HG02588 (cell line): ENCODE results near the gene SLC25A2.
"Not testable (repeated sequence)": the region's sequence is repeated elsewhere in the genome, so short reads cannot be mapped to it uniquely, and the experiment has no call there.

Source experiments
- ATAC-seq: cut with Tn5 transposase; IDR thresholded peaks from one replicate; pipeline ENCODE4 v1.9.1; 2021; ENCODE audit warnings: mild to moderate bottlenecking, moderate library complexity; ENCODE audit not compliant: unreplicated experiment

The SLC25A2 gene

DNA sequence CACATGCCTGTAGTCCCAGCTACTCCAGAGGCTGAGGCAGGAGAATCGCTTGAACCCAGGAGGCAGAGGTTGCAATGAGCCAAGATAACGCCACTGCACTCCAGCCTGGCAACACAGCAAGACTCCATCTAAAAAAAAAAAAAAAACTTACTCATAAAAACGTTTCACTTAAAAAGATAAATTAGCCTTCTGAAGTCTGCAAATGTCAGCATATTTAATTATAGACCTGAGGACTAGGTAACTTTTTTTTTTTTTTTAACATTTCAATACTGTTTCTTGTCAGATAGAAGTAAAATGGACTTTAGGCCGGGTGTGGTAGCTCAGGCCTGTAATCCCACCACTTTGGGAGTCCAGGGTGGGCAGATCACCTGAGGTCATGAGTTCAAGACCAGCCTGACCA, 13.1 kb upstream of the SLC25A2 start:
- not testable (repeated sequence) for ATAC-seq

DNA sequence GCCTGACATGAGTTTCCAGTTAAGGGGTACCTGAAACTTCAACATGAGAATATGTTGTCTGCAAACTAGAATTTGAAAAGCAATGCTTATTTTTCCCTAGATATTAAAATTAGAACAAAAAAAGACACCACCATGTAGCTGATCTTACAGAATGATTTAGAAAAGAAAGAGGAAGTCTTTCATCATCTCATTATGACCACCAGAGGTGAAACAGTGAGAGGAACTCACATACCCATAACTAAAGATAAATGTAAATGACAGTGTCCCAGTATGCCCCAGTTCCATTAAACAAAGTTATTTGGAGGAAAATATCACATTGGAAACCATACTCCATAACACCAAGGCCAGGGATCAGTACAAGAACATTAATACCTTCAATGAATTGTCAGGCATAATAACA, 9.9 kb upstream of the SLC25A2 start:
- ATAC-seq, result no peak

DNA sequence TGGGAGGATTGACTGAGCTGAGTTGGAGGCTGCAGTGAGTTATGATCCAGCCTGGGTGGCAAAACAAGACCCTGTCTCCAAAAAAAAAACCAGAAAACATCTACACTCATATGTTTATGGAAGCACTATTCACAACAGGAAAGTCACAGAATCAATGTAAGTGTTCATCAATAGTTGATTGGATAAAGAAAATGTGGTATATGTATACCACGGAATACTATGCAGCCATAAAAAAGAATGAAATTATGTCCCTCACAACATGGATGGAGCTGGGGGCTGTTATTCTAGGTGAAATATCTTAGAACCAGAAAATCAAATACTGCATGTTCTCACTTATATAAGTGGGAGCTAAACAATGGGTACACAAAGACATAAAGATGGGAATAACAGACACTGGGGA, 2.8 kb upstream of the SLC25A2 start:
- ATAC-seq, result no peak

DNA sequence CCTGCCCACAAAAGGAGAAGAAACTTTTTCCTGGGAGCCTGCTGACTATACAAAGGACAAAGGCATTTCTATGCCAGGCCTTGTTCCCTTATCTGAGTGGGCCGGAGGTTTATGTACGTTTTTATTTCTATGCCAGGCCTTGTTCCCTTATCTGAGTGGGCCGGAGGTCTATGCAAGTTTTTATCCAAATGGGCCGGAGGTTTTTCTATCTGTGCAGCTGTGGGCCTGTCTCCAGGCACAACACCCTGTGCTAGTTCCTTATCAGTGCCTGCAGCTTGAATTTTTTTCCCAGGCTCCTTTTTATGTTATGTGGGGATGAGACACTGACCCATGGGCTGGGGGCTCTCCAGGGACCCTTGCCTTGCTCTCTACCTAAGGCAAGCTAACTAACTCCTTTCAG, 5.5 kb downstream of the SLC25A2 start:
- ATAC-seq, result no peak

DNA sequence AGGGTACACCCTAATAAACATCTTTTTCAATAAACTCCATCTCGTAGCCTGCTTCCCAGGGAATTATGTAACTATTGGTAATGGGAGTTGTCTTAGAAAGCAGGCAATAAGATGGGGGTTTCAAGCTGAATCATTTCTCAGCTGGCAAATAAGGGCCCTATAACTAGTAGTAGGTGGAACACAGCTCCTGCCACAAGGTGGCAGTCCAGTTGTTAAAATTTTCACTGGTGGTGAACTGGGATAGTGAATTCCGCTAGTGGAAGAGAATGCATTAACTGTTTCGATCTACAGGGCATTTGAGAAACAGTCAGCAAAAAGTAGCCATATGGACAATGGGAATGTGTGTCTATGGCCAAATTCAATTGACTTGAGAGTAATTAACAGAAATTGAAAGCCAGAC, 30.9 kb downstream of the SLC25A2 start:
- ATAC-seq, result no peak

DNA sequence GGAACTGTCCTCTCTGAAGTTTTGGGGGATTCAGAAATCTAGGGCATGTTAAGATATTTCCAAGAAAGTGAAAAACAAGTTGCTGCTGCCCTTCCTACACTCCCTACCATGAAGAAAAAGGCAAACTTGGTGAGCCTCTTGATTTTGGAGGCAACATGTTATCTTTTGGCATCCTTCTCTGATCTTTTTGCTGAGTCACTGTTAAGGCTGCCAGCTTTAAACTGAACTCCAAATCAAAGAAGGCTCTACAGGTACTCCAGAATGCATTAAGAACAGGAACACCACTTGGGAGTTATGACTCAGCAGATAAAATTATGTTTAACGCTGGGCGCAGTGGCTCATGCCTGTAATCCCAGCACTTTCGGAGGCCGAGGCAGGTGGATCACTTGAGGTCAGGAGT, 34.7 kb downstream of the SLC25A2 start:
- ATAC-seq, result no peak

DNA sequence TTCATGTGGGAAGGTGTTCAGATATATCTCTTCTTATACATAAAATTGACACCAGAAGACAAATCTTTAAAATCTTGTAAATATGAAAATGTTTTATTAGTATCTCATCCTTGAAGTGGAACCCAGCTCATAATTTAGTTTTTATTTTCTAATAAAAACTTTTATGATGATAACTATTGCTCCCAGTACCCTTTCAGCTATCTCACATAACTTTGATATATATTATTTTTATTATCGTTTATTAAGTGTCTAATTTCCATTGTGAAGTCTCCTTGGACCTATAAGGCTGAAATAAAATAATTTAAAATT, 42.7 kb downstream of the SLC25A2 start:
- no peak for ATAC-seq

DNA sequence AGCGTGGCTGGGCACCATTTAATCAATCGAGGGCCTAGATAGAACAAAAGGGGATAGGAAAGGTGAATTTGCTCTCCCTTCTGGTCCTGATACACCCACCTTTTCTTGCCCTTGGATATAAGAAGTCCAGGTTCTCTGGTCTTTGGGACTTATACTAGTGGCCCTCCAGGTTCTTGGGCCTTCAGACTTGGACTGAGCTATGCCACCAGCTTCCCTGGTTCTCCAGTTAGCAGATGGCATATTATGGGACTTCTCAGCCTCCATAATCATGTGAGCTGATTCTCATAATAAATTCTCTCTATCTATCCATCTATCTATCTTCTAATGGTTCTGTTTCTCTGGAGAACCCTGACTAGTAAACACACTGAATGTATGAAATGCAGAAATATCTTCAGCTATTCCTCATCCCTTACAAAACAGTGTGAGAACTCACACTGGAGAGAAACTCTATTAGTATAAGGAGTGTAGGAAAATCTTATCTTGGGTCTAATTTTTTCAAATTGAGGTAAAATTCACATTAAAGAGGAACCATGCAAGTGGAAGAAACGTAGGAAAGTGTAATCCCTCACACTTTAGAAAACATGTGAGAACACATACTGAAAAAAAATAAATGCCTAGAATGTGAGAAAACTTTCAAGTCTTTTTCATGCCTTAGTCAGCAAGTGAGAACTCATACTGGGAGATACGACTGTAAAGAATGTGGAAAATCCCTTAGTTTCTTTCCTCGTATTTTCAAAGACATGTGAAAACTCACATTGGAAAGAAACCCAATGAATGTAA, 43.2 kb downstream of the SLC25A2 start:
- no peak for ATAC-seq

DNA sequence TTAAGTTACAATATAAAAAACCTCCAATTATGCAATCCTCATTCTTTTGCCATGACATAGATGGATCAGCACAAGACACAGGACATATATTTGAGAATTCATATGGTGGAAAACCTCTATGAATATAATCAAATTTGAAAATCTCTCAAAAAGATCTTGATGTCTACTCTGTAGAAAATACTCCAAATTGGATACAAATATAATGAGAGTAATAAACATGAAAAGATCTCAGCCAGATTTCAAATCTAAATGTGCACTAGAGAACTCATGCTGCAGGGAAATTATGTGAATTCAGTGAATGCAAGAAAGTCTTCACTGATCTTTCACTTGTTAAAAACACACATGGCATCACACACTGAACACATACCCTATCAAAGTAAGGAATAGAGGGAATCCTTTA, 44.9 kb downstream of the SLC25A2 start:
- no peak for ATAC-seq

DNA sequence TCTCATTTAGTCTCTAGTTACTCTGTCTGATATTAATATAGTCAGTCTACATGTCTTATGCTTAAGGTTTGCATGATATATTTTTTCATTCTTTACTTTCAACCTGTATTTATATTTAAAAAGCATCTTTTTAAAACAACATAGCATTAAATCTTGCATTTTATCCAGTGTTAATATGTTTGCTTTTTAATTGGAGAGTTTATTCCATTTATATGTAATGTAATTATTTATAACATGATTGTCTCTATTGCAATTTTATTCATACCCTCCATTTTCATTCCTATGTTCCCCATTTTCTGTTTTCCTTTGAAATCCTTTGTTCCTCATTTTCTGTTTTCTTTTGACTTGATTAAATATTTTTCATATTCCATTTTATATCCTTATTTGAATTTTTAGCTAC, 45.4 kb downstream of the SLC25A2 start:
- ATAC-seq, result no peak
